IMR-90 (cell line): Measurements from ENCODE around the gene DNAJC7. TPM values are rescaled to one million over a fixed set of nuclear protein-coding genes. Genes with fewer than 3 reads are reported as not detected.

ENCODE experiments used
- RAD21 ChIP-seq: IDR thresholded peaks from 2 replicates; pipeline ENCODE4 v1.6.1; 2012; ENCODE audit warnings: low read length, improper control_type of control experiment
- RFX5 ChIP-seq: IDR thresholded peaks from 2 replicates; pipeline ENCODE4 v1.8.0; 2012; ENCODE audit warnings: low read depth, mild to moderate bottlenecking, low read length, moderate library complexity
- polyA plus RNA-seq, 3 experiments: library from polyadenylated mRNA; depleted of rRNA; stranded (reverse); fragments of >200 nt; gene quantifications; 2 replicates each; pipeline ENCODE4 v1.2.3, GENCODE V29; 2012; ENCODE audit warnings: low replicate concordance in 1 of 3
- total RNA-seq: library from RNA; depleted of rRNA; stranded (reverse); fragments of >200 nt; gene quantifications from 2 replicates; pipeline ENCODE4 v1.2.3, GENCODE V29; 2012
- TF ChIP-seq, protein P1 (sequence below): fragments of 150-350 bp; IDR thresholded peaks from 2 replicates; pipeline ENCODE4 v1.6.1; 2016; ENCODE audit warnings: low read depth, mild to moderate bottlenecking, low read length, moderate library complexity, borderline replicate concordance

DNAJC7 gene
- total and polyA plus RNA-seq, 2 of the 4 experiments (the other 2 are of a cell fraction), result 49.3 to 71.7 TPM

DNA sequence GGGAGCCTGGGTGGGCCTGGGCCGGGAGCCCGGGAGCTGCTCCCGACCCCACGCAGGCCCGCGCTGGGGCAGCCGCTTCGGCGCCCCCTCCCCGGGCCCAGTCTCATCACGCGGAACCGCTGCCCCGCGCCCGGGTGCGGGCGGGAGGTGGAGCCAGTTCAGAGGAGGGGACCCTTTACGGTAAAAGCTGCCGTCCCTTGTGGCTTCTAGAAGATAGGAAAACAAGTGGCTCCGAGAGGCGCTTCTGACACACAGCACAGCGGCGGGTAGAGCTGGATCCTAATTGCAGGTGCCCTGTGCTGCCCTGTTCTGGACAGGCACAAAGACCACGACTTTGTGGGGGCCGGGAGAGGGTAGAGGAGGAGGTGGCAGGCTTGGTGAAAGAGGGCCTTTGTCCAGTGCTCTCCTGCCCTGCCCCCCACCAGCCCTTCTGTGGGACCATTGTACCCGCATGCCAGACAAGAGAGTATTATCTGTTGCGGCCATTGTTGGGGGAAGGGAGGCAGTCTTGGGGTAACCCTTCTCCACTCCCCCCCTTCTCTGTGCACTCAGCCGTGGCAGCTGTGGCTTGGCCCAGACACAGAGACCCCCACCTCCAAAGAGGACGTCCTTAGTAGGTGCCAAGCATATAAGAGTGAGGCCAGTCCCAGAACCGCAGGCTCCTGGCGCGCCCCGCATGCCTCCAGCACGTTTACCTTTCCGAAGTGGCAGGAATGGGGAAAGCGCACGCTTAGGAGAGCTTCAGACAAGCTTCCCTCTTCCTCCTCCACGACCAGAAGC is 49.9 kb downstream of the DNAJC7 start (continued):
- TF ChIP-seq, protein P1, sequence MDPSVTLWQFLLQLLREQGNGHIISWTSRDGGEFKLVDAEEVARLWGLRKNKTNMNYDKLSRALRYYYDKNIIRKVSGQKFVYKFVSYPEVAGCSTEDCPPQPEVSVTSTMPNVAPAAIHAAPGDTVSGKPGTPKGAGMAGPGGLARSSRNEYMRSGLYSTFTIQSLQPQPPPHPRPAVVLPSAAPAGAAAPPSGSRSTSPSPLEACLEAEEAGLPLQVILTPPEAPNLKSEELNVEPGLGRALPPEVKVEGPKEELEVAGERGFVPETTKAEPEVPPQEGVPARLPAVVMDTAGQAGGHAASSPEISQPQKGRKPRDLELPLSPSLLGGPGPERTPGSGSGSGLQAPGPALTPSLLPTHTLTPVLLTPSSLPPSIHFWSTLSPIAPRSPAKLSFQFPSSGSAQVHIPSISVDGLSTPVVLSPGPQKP, result no peak
- TF ChIP-seq RAD21 (no peak), RFX5 (no peak)
